B cell (primary cell): ENCODE measurements around the gene AP2M1. TPM values are rescaled to one million over a fixed set of nuclear protein-coding genes. Genes with fewer than 3 reads are reported as not detected.

Experiments used
- ATAC-seq: fragments of 200-7000 bp; cut with Tn5 transposase; one replicate; pipeline ENCODE4 v1.10.0; 2021; ENCODE audit warnings: low read depth, mild to moderate bottlenecking, moderate number of reproducible peaks, moderate library complexity
- CTCF ChIA-PET: fragments of 350-600 bp; sonication (Branson Sonifier 250); formaldehyde crosslinking; loops from one replicate; lab custom pipeline; 2021; ENCODE audit warnings: antibody characterized with exemption, inconsistent platforms; lab: Charles Lee
- POLR2A ChIA-PET: fragments of 350-600 bp; sonication (Branson Sonifier 250); formaldehyde crosslinking; loops from one replicate; lab custom pipeline; 2021; ENCODE audit warnings: antibody characterized with exemption; lab: Charles Lee
- DNase-seq: peaks from one replicate; pipeline ENCODE4 v3.0.0; 2013
- H2AFZ ChIP-seq: 2 replicates; pipeline ENCODE4 v1.6.1; 2012; ENCODE audit warnings: mild to moderate bottlenecking, low read depth, low read length; ENCODE audit not compliant: insufficient read depth, poor library complexity, severe bottlenecking
- H3K27ac ChIP-seq, 2 donors: 1 replicate in 1 of 2; 2 replicates in 1 of 2; pipeline ENCODE4 v1.5.1; 2012 to 2013; ENCODE audit warnings: low read length in 2 of 2, mild to moderate bottlenecking in 2 of 2, moderate library complexity in 1 of 2
- H3K27me3 ChIP-seq, 4 experiments: fragments of 200-600 bp in 1 of 4; sonication (generic) in 1 of 4; replicated peaks in 1 of 4; 1 replicate in 2 of 4; 2 replicates in 2 of 4; pipeline versions ENCODE4 v1.6.1 to v1.7.0; 2013 to 2016; ENCODE audit warnings: low read length in 3 of 4, mild to moderate bottlenecking in 2 of 4, mixed read lengths in 1 of 4, moderate library complexity in 1 of 4; ENCODE audit not compliant: insufficient read depth in 4 of 4, control insufficient read depth in 3 of 4; ENCODE audit errors: control extremely low read depth in 1 of 4
- H3K36me3 ChIP-seq, 2 experiments: replicated peaks in 1 of 2; 1 replicate in 1 of 2; 2 replicates in 1 of 2; pipeline versions ENCODE4 v1.6.1 to v1.7.1; 2013; ENCODE audit warnings: low read length in 1 of 2; ENCODE audit not compliant: insufficient read depth in 2 of 2, control insufficient read depth in 1 of 2; ENCODE audit errors: control extremely low read depth in 1 of 2, extremely low read depth in 1 of 2
- H3K4me1 ChIP-seq, 2 donors: fragments of 200-600 bp in 1 of 2; sonication (generic) in 1 of 2; 1 replicate in 1 of 2; 2 replicates in 1 of 2; pipeline versions ENCODE4 v1.5.1 to v1.6.1; 2013 to 2017; ENCODE audit warnings: low read length in 2 of 2; ENCODE audit not compliant: control insufficient read depth in 2 of 2, insufficient read depth in 2 of 2
- H3K4me2 ChIP-seq: replicated peaks from 2 replicates; pipeline ENCODE3; 2012; ENCODE audit warnings: mild to moderate bottlenecking, low read depth, low read length; ENCODE audit not compliant: poor library complexity, severe bottlenecking
- H3K4me3 ChIP-seq, 5 experiments: fragments of 200-600 bp in 1 of 5; sonication (generic) in 1 of 5; 1 replicate in 3 of 5; 2 replicates in 2 of 5; pipeline versions ENCODE4 v1.5.1 to v1.7.0; 2011 to 2016; ENCODE audit warnings: low read length in 4 of 5, mild to moderate bottlenecking in 4 of 5, low read depth in 2 of 5, control low read depth in 1 of 5, moderate library complexity in 1 of 5; ENCODE audit not compliant: insufficient read depth in 1 of 5; ENCODE audit errors: control extremely low read depth in 1 of 5, extremely low read depth in 1 of 5
- H3K79me2 ChIP-seq: fragments of 200-600 bp; sonication (generic); one replicate; pipeline ENCODE4 v1.6.0; 2016; ENCODE audit warnings: low read length; ENCODE audit not compliant: control insufficient read depth, insufficient read depth
- H3K9ac ChIP-seq: fragments of 200-600 bp; sonication (generic); 2 replicates; pipeline ENCODE4 v1.6.1; 2017; ENCODE audit warnings: mild to moderate bottlenecking, low read length, moderate library complexity
- H3K9me3 ChIP-seq, 3 donors: one replicate each; pipeline versions ENCODE4 v1.6.1 to v1.7.1; 2013; ENCODE audit warnings: low read length in 2 of 3; ENCODE audit not compliant: control insufficient read depth in 2 of 3, insufficient read depth in 1 of 3; ENCODE audit errors: control extremely low read depth in 1 of 3
- H4K20me1 ChIP-seq: 2 replicates; pipeline ENCODE4 v1.6.0; 2012; ENCODE audit warnings: mild to moderate bottlenecking, low read length; ENCODE audit not compliant: insufficient read depth, control insufficient read depth, poor library complexity, severe bottlenecking
- H3K27ac Mint-ChIP-seq: one replicate; pipeline ENCODE4 v1.8.0; 2021; ENCODE audit warnings: mixed read lengths
- H3K27me3 Mint-ChIP-seq: one replicate; pipeline ENCODE4 v1.8.0; 2021; ENCODE audit warnings: mixed read lengths
- H3K4me1 Mint-ChIP-seq: one replicate; pipeline ENCODE4 v1.8.0; 2021; ENCODE audit warnings: mixed read lengths
- H3K4me3 Mint-ChIP-seq: one replicate; pipeline ENCODE4 v1.8.0; 2021; ENCODE audit warnings: mixed read lengths
- H3K9me3 Mint-ChIP-seq: one replicate; pipeline ENCODE4 v1.8.0; 2022; ENCODE audit warnings: mixed read lengths; ENCODE audit not compliant: insufficient read depth
- CTCF ChIP-seq: fragments of 200-600 bp; IDR thresholded peaks from one replicate; pipeline ENCODE4 v1.8.0; 2022; ENCODE audit warnings: antibody characterized with exemption, mild to moderate bottlenecking
- EZH2 ChIP-seq: IDR thresholded peaks from 2 replicates; pipeline ENCODE4 v1.6.1; 2012; ENCODE audit warnings: borderline replicate concordance, low read depth, mild to moderate bottlenecking, moderate library complexity, low read length; ENCODE audit not compliant: insufficient read depth, poor library complexity, severe bottlenecking
- WGBS: methylation state at CpG from one replicate; pipeline ENCODE4 v1.1.5; 2013; ENCODE audit warnings: missing lambda C conversion rate; ENCODE audit not compliant: insufficient coverage; 5-methylcytosine and 5-hydroxymethylcytosine counted together
- intact Hi-C: fragments of 100-400 bp; cut with micrococcal nuclease; formaldehyde crosslinking; loops from one replicate; pipeline ENCODE4 v1.10.0; 2022
- polyA plus RNA-seq: library from polyadenylated mRNA; depleted of rRNA; stranded (reverse); fragments of >200 nt; gene quantifications from 2 replicates; pipeline ENCODE4 v1.2.3, GENCODE V29; 2012
- total RNA-seq, 2 donors: library from RNA; stranded (reverse); fragments of 120-200 nt in 1 of 2; gene quantifications; 1 replicate in 1 of 2; 2 replicates in 1 of 2; pipeline versions ENCODE4 v1.2.3 to v1.2.4, GENCODE V29; 2013 to 2022

The AP2M1 gene
- total and polyA plus RNA-seq, 2 donors (not counting 1 experiment from before 2014, with no cell fraction given), result 171 to 207 TPM

GRCh38 chr3:184176377-184177330, 2.0 kb downstream of the AP2M1 start:
- whole genome bisulfite sequencing, result 82% methylated on average over 17 of the region's 19 CpGs
- Histone ChIP-seq H3K9me3 (no peaks in the 10 kb centered on the region), H3K27ac (no peak overlapping the region), H3K9ac (no peak overlapping the region), H3K4me1 (peaks cover 23 to 34% of the 10 kb centered on the region in 2 donors), H3K36me3 (peaks cover 4 to 43% of the 10 kb centered on the region in 2 experiments), H4K20me1 (peaks cover 15% of the 10 kb centered on the region), H3K27me3 (no peaks in the 10 kb centered on the region), H3K79me2 (peaks cover 42% of the 10 kb centered on the region), H3K4me2 (peak overlapping the region; percentile 88), H3K4me3 (no peak overlapping the region), H2AFZ (no peak overlapping the region)
- Mint-ChIP-seq H3K4me1 (peaks cover 37% of the 10 kb centered on the region), H3K27ac (no peak overlapping the region), H3K9me3 (no peaks in the 10 kb centered on the region), H3K4me3 (peak overlapping the region; percentile 93), H3K27me3 (no peaks in the 10 kb centered on the region)
- DNase-seq (no peak), ATAC-seq (no peak)
- TF ChIP-seq CTCF, result no peak
- no peak for TF ChIP-seq EZH2
- intact Hi-C loops, result no loop called here
- ChIA-PET CTCF (interaction anchor here (0.9 to 1.7 kb wide), 3 partner anchors 26 to 73 kb away, joined by 3 to 4 read pairs (median 3); partner anchors contain the start of gene EEF1AKMT4), POLR2A (interaction anchor here (1.6 kb wide), 1 partner anchor 9 kb away, joined by 3 read pairs; the partner anchor contains the start of gene ABCF3)

- no peak for TF ChIP-seq EZH2
- TF ChIP-seq CTCF, result no peak
- Mint-ChIP-seq H3K9me3 (no peaks in the 10 kb centered on the region), H3K27ac (no peak overlapping the region), H3K27me3 (no peaks in the 10 kb centered on the region), H3K4me1 (peaks cover 37% of the 10 kb centered on the region), H3K4me3 (peak overlapping the region; percentile 93)
- Histone ChIP-seq H3K36me3 (peaks cover 6 to 50% of the 10 kb centered on the region in 2 experiments), H3K79me2 (peaks cover 42% of the 10 kb centered on the region), H2AFZ (no peak overlapping the region), H3K4me2 (no peak overlapping the region), H3K9me3 (no peaks in the 10 kb centered on the region), H3K27me3 (no peaks in the 10 kb centered on the region), H3K9ac (no peak overlapping the region), H3K27ac (no peak overlapping the region), H4K20me1 (peaks cover 15% of the 10 kb centered on the region), H3K4me3 (no peak overlapping the region), H3K4me1 (peaks cover 23 to 34% of the 10 kb centered on the region in 2 donors)
- ATAC-seq (no peak), DNase-seq (no peak)
- intact Hi-C loops, result no loop called here
- WGBS, result 7% methylated on average over 2 of the region's 4 CpGs
- ChIA-PET CTCF (interaction anchor here (0.9 to 1.2 kb wide), 2 partner anchors 26 to 50 kb away, joined by 3 read pairs; no protein-coding TSS in a partner anchor), POLR2A (interaction anchor here (1.6 kb wide), 1 partner anchor 8 kb away, joined by 3 read pairs; the partner anchor contains the start of gene ABCF3)
Measured at GRCh38 chr3:184177331-184177731, 2.7 kb downstream of the AP2M1 start.
